ENCODE results near the gene ANK3.

GRCh38 chr10:60310740-60311139 is 78.9 kb downstream of the ANK3 start:
- TF ChIP-seq CTCF (IDR thresholded peaks at IDR 0.05) (no peak), POLR2A (IDR thresholded peaks at IDR 0.05) (no peak)
